ENCODE results near the gene HOXD11.

Gene HOXD11

DNA sequence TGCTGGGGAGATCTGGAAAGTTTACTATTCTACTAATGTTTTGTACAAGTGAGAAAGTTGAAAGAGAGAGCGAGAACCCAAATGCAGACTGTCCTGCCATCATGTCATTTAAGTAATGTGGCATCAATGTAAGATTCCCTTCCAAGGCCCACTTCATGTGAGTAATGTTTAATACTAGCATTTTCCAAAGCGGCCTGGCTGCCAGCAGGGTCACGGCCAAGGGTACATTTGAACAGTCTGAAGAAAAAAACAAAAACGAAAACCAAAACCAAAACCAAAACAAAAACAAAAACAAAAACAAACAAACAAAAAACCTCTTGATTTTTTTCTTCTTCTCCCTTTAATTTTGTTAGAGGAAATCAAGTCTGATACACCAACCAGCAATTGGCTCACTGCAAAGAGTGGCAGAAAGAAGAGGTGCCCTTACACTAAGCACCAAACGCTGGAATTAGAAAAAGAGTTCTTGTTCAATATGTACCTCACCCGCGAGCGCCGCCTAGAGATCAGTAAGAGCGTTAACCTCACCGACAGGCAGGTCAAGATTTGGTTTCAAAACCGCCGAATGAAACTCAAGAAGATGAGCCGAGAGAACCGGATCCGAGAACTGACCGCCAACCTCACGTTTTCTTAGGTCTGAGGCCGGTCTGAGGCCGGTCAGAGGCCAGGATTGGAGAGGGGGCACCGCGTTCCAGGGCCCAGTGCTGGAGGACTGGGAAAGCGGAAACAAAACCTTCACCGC is 11.7 kb downstream of the HOXD11 start:
- H3K27ac ChIP-seq = no peak overlapping the region
- TF ChIP-seq CTCF (conservative IDR thresholded peaks at IDR 0.05) = no peak

GRCh38 chr2:176120364-176121189 is 13.5 kb downstream of the HOXD11 start:
- TF ChIP-seq CTCF (conservative IDR thresholded peaks at IDR 0.05) = no peak
- H3K27ac ChIP-seq = no peak overlapping the region

GRCh38 chr2:176121190-176122051 is 14.3 kb downstream of the HOXD11 start:
- no peak for TF ChIP-seq CTCF (conservative IDR thresholded peaks at IDR 0.05)
- no peak overlapping the region for H3K27ac ChIP-seq

- no peak for TF ChIP-seq CTCF (conservative IDR thresholded peaks at IDR 0.05)
These were observed 15.1 kb downstream of the HOXD11 start for GRCh38 chr2:176122052-176122682.

GRCh38 chr2:176122683-176123410 is 15.8 kb downstream of the HOXD11 start, which contains the start of gene HOXD9:
Gene HOXD9 (plus strand): TSS chr2:176122719. CDS start chr2:176122769, 50 bp downstream.
- TF ChIP-seq CTCF (conservative IDR thresholded peaks at IDR 0.05) = no peak
- H3K27ac ChIP-seq = no peak within 1 kb of the TSS

More at GRCh38 chr2:176122052-176122682, 15.1 kb downstream of the HOXD11 start:
- H3K27ac ChIP-seq = no peak overlapping the region

DNA sequence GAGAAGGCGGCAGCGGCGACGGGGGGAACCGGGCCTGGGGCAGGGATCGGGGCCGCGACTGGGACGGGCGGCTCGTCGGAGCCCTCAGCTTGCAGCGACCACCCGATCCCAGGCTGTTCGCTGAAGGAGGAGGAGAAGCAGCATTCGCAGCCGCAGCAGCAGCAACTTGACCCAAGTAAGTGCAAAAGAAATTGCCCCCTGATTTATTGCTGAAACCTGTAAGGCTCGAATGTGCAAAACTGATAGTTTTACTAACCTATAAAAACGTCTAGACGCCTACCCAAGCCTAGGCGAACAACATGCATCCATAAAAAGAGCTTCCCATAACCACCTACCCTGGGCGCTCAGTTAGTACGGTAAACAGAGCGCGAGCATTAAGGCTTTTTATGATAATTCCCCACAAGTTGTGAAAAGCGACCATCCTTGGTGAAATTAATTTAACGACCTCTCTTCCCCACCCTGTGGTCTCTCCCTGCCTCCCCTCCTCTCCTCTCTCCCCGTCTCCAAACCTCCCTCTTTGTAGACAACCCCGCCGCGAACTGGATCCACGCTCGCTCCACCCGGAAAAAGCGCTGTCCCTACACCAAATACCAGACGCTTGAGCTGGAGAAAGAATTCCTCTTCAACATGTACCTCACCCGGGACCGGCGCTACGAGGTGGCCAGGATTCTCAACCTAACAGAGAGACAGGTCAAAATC is 16.5 kb downstream of the HOXD11 start:
- TF ChIP-seq CTCF (conservative IDR thresholded peaks at IDR 0.05) = no peak
- no peak overlapping the region for H3K27ac ChIP-seq
